Lower leg skin (tissue), 3 donors: ENCODE measurements around the gene PPM1L.

Experiments used
- POLR2A ChIP-seq, 2 donors: fragments of 450-650 bp; IDR thresholded peaks; one replicate each; pipeline ENCODE4 v1.6.1; 2016 to 2017; ENCODE audit warnings: antibody characterized with exemption in 2 of 2, mild to moderate bottlenecking in 1 of 2, moderate library complexity in 1 of 2
- TF ChIP-seq, protein P1 (sequence below), 3 donors: fragments of 450-650 bp; IDR thresholded peaks; one replicate each; pipeline ENCODE4 v1.5.1; 2016; ENCODE audit warnings: antibody characterized with exemption in 3 of 3, mild to moderate bottlenecking in 3 of 3, moderate library complexity in 2 of 3

DNA sequence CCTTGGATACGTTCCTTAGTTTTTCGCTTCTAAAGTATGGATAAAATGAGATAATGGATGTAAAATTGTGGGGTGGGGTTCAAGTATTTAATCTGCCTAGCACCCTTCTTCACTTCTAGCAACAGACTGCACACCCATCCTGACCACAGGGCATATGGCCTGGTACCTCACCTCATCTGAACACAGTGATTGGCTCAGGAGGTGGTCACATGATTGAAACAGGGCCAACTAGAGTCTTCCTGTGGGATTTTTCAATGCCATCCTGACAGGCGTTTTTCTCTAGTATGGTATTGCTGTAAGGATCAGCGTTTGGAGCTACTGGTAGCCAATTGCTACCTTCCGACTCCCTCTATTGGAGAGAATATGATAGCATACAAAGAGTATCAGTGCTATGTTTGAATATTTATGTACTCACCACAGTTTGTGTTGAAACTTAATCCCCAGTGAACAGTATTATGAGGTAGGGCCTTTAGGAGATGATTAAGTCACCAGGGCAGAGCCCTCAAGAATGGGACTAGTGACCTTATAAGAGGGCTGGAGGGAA is 172.2 kb downstream of the PPM1L start:
- no peak for TF ChIP-seq POLR2A (IDR thresholded peaks at IDR 0.05)
- TF ChIP-seq, protein P1, sequence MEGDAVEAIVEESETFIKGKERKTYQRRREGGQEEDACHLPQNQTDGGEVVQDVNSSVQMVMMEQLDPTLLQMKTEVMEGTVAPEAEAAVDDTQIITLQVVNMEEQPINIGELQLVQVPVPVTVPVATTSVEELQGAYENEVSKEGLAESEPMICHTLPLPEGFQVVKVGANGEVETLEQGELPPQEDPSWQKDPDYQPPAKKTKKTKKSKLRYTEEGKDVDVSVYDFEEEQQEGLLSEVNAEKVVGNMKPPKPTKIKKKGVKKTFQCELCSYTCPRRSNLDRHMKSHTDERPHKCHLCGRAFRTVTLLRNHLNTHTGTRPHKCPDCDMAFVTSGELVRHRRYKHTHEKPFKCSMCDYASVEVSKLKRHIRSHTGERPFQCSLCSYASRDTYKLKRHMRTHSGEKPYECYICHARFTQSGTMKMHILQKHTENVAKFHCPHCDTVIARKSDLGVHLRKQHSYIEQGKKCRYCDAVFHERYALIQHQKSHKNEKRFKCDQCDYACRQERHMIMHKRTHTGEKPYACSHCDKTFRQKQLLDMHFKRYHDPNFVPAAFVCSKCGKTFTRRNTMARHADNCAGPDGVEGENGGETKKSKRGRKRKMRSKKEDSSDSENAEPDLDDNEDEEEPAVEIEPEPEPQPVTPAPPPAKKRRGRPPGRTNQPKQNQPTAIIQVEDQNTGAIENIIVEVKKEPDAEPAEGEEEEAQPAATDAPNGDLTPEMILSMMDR (IDR thresholded peaks at IDR 0.05): no peak
